Endothelial cell of umbilical vein (primary cell): Measurements from ENCODE around the gene RALB. TPM values are rescaled to one million over a fixed set of nuclear protein-coding genes. Genes with fewer than 3 reads are reported as not detected.

Experiments
- BruUV-seq: library from RNA; stranded (reverse); fragments of 400-500 nt; replicated peaks from 2 replicates; lab custom pipeline; 2021; lab: Mats Ljungman, UMichigan
- CTCF ChIA-PET: fragments of 300-600, 350-600 bp; sonication (Branson Sonifier 250); formaldehyde crosslinking; loops from one replicate; lab custom pipeline; 2021; ENCODE audit warnings: antibody characterized with exemption, inconsistent platforms; lab: Charles Lee
- POLR2A ChIA-PET: fragments of 300-600, 350-600 bp; sonication (Branson Sonifier 250); formaldehyde crosslinking; loops from one replicate; lab custom pipeline; 2021; ENCODE audit warnings: antibody characterized with exemption, inconsistent platforms; lab: Charles Lee
- DNase-seq: peaks from one replicate; pipeline ENCODE4 v3.0.0-alpha.2; 2011; ENCODE audit warnings: low read depth, low spot score
- FAIRE-seq: peaks from 2 replicates; lab custom pipeline; 2011; peaks lifted over from hg19 to GRCh38; lab: Jason Lieb, UNC
- H2AFZ ChIP-seq: 2 replicates; pipeline ENCODE4 v1.6.0; 2012; ENCODE audit warnings: low read depth, low read length, control low read depth, inconsistent platforms
- H3K27ac ChIP-seq: 2 replicates; pipeline ENCODE4 v1.5.1; 2011; ENCODE audit warnings: low read depth, mild to moderate bottlenecking, control low read depth, low read length, moderate library complexity; ENCODE audit not compliant: insufficient read depth
- H3K27me3 ChIP-seq, 2 experiments: 2 replicates each; pipeline versions ENCODE4 v1.6.0 to v1.6.1; 2011; ENCODE audit warnings: low read length in 2 of 2, mixed read lengths in 1 of 2; ENCODE audit not compliant: control insufficient read depth in 2 of 2, insufficient read depth in 2 of 2
- H3K36me3 ChIP-seq, 2 experiments: 2 replicates in 1 of 2; 3 replicates in 1 of 2; pipeline ENCODE4 v1.5.1; 2011; ENCODE audit warnings: low read length in 2 of 2, mild to moderate bottlenecking in 1 of 2, moderate library complexity in 1 of 2; ENCODE audit not compliant: control insufficient read depth in 2 of 2, insufficient read depth in 2 of 2; ENCODE audit errors: extremely low read depth in 1 of 2
- H3K4me1 ChIP-seq: 3 replicates; pipeline ENCODE4 v1.5.1; 2011; ENCODE audit warnings: mild to moderate bottlenecking, low read length; ENCODE audit not compliant: control insufficient read depth, insufficient read depth; ENCODE audit errors: extremely low read depth
- H3K4me2 ChIP-seq: 2 replicates; pipeline ENCODE4 v1.6.1; 2011; ENCODE audit warnings: low read length, control low read depth, mixed read lengths; ENCODE audit not compliant: insufficient read depth
- H3K4me3 ChIP-seq, 3 experiments: fragments of 200-600 bp in 1 of 3; sonication (generic), shearing (Covaris generic) in 1 of 3; replicated peaks in 1 of 3; 2 replicates each; pipeline ENCODE4 v1.5.1; 2011 to 2016; ENCODE audit warnings: control low read depth in 3 of 3, low read length in 3 of 3, mild to moderate bottlenecking in 2 of 3, inconsistent platforms in 1 of 3, low read depth in 1 of 3, moderate library complexity in 1 of 3; ENCODE audit not compliant: insufficient read depth in 1 of 3
- H3K79me2 ChIP-seq: 2 replicates; pipeline ENCODE4 v1.6.0; 2012; ENCODE audit warnings: low read length, inconsistent platforms; ENCODE audit not compliant: control insufficient read depth, insufficient read depth
- H3K9ac ChIP-seq: replicated peaks from 2 replicates; pipeline ENCODE3; 2011; ENCODE audit warnings: low read length, control low read depth; ENCODE audit not compliant: insufficient read depth; ENCODE audit errors: extremely low read depth
- H3K9me1 ChIP-seq: replicated peaks from 3 replicates; pipeline ENCODE4 v1.6.0; 2011; ENCODE audit warnings: mild to moderate bottlenecking, low read length; ENCODE audit not compliant: control insufficient read depth, insufficient read depth; ENCODE audit errors: extremely low read depth
- H3K9me3 ChIP-seq: replicated peaks from 2 replicates; pipeline ENCODE4 v1.5.1; 2012; ENCODE audit warnings: low read length, inconsistent platforms; ENCODE audit not compliant: control insufficient read depth, insufficient read depth
- H4K20me1 ChIP-seq: replicated peaks from 2 replicates; pipeline ENCODE3; 2011; ENCODE audit warnings: mild to moderate bottlenecking, low read length; ENCODE audit not compliant: control insufficient read depth, insufficient read depth; ENCODE audit errors: extremely low read depth
- CTCF ChIP-seq, 2 donors: IDR thresholded peaks; 1 replicate in 1 of 2; 2 replicates in 1 of 2; pipeline ENCODE4 v1.5.1; 2011; ENCODE audit warnings: low read length in 2 of 2, mild to moderate bottlenecking in 2 of 2, moderate library complexity in 2 of 2, control low read depth in 1 of 2, inconsistent platforms in 1 of 2, low read depth in 1 of 2; ENCODE audit not compliant: insufficient read depth in 1 of 2; ENCODE audit errors: extremely low read depth in 1 of 2
- EZH2 ChIP-seq: IDR thresholded peaks from 2 replicates; pipeline ENCODE4 v1.6.1; 2012; ENCODE audit warnings: borderline replicate concordance, low read depth, mild to moderate bottlenecking, moderate library complexity, low read length, inconsistent platforms; ENCODE audit not compliant: severe bottlenecking
- FOS ChIP-seq: IDR thresholded peaks from 2 replicates; pipeline ENCODE4 v1.6.1; 2011; ENCODE audit warnings: mild to moderate bottlenecking, low read length, moderate library complexity, borderline replicate concordance; ENCODE audit not compliant: insufficient read depth
- GATA2 ChIP-seq: IDR thresholded peaks from 2 replicates; pipeline ENCODE4 v1.7.0; 2011; ENCODE audit warnings: low read depth, mild to moderate bottlenecking, moderate library complexity, mixed read lengths, low read length; ENCODE audit not compliant: insufficient read length, insufficient read depth
- JUN ChIP-seq: IDR thresholded peaks from 2 replicates; pipeline ENCODE4 v1.6.1; 2011; ENCODE audit warnings: borderline replicate concordance, low read depth; ENCODE audit not compliant: insufficient read length, insufficient read depth
- MAX ChIP-seq: IDR thresholded peaks from 2 replicates; pipeline ENCODE4 v1.6.1; 2011; ENCODE audit not compliant: insufficient read depth, insufficient read length
- MYC ChIP-seq: IDR thresholded peaks from one replicate; pipeline ENCODE4 v1.6.1; 2011; ENCODE audit warnings: mild to moderate bottlenecking, low read depth, low read length
- POLR2A ChIP-seq: IDR thresholded peaks from 2 replicates; pipeline ENCODE4 v1.6.1; 2012; ENCODE audit warnings: low read depth, mild to moderate bottlenecking, control low read depth, low read length
- POLR2AphosphoS5 ChIP-seq: IDR thresholded peaks from 2 replicates; pipeline ENCODE4 v1.6.1; 2012; ENCODE audit warnings: low read depth, mild to moderate bottlenecking, control low read depth, low read length, moderate library complexity; ENCODE audit not compliant: insufficient read depth
- dilution Hi-C: fragments of 300-500 bp; cut with MboI; formaldehyde crosslinking; loops from one replicate; pipeline ENCODE4 v1.15.0; 2019; ENCODE audit warnings: low sequenced_read_pairs; ENCODE audit not compliant: extremely low pct_ligation_motif_present
- intact Hi-C: fragments of 100-400 bp; cut with micrococcal nuclease; formaldehyde crosslinking; loops from one replicate; pipeline ENCODE4 v1.10.0; 2022
- polyA plus RNA-seq, 4 experiments: library from polyadenylated mRNA; depleted of rRNA in 3 of 4; stranded (reverse) in 3 of 4; unstranded in 1 of 4; fragments of >200 nt; gene quantifications; 2 replicates each; pipeline versions ENCODE4 v1.2.1 to v1.2.3, GENCODE V29; 2011 to 2012; ENCODE audit warnings: missing spikeins in 1 of 4
- total RNA-seq: library from RNA; stranded (reverse); gene quantifications from 2 replicates; pipeline ENCODE4 v1.2.3, GENCODE V29; 2021

RALB gene
- total and polyA plus RNA-seq, 2 donors (not counting 3 experiments of a cell fraction or from before 2014, with no cell fraction given): 105 to 115 TPM

- Histone ChIP-seq H4K20me1 (peaks cover 10% of the 10 kb centered on the region), H3K27ac (no peak overlapping the region), H3K9ac (no peak overlapping the region), H3K27me3 (no peaks in the 10 kb centered on the region), H3K9me1 (no peaks in the 10 kb centered on the region), H3K9me3 (no peaks in the 10 kb centered on the region), H3K4me3 (no peak overlapping the region), H3K4me2 (no peak overlapping the region), H3K36me3 (peaks cover 5 to 20% of the 10 kb centered on the region in 2 experiments), H2AFZ (no peak overlapping the region), H3K79me2 (peaks cover 71% of the 10 kb centered on the region), H3K4me1 (no peaks in the 10 kb centered on the region)
- CTCF ChIA-PET: no interaction called here
- POLR2A ChIA-PET: interaction anchor here (0.6 kb wide), 1 partner anchor 17 kb away, joined by 4 read pairs; no protein-coding TSS in a partner anchor
- dilution Hi-C loops: no loop called here
- FAIRE-seq (no peak), DNase-seq (no peak)
- TF ChIP-seq MAX (no peak), JUN (no peak), GATA2 (no peak), POLR2AphosphoS5 (no peak), FOS (no peak), CTCF (IDR thresholded peaks at IDR 0.05; ENCODE audit: extremely low read depth in 1 of 2, insufficient read depth in 1 of 2, low read depth in 1 of 2, low read length in 2 of 2) (no peak), MYC (no peak), EZH2 (no peak), POLR2A (no peak)
- intact Hi-C loops: no loop called here
- no TSS peak for BruUV-seq
These were observed 23.2 kb downstream of the RALB start for GRCh38 chr2:120275617-120276400.
